ENCODE results near the gene ZC3H18. TPM values are rescaled to one million over a fixed set of nuclear protein-coding genes. Genes with fewer than 3 reads are reported as not detected.

The ZC3H18 gene
- total RNA-seq, 1 donor from 2014 or later, result 49.3 TPM

DNA sequence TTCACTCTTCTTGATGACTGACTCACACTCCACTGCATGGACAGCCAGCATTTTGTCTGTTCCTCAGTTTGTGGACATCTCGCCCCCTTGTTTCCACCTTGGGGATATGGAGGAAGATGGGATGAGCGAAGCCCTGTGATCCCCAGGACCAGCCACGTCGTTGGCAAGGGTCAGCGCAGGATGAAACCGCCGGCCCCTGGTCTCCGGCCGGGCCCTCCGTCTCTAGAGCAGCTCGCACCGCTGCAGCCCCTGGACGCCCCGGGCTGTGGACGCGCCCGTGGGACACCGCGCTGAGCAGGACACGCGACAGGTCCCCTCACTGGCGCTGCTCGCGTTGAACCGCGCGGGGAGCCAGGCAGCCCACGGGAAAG is 604 bp upstream of the ZC3H18 start:
- H3K27ac Mint-ChIP-seq (ENCODE audit: unreplicated experiment), result peak overlapping the region; percentile 52
- H3K36me3 Mint-ChIP-seq (ENCODE audit: low read depth, unreplicated experiment), result no peaks in the 10 kb centered on the region
- peak; percentile 15 for DNase-seq (ENCODE audit: low spot score)
- H3K4me1 Mint-ChIP-seq (ENCODE audit: unreplicated experiment), result peaks cover 14% of the 10 kb centered on the region
- H3K9me3 Mint-ChIP-seq (ENCODE audit: unreplicated experiment), result no peaks in the 10 kb centered on the region
- TF ChIP-seq, protein P1, sequence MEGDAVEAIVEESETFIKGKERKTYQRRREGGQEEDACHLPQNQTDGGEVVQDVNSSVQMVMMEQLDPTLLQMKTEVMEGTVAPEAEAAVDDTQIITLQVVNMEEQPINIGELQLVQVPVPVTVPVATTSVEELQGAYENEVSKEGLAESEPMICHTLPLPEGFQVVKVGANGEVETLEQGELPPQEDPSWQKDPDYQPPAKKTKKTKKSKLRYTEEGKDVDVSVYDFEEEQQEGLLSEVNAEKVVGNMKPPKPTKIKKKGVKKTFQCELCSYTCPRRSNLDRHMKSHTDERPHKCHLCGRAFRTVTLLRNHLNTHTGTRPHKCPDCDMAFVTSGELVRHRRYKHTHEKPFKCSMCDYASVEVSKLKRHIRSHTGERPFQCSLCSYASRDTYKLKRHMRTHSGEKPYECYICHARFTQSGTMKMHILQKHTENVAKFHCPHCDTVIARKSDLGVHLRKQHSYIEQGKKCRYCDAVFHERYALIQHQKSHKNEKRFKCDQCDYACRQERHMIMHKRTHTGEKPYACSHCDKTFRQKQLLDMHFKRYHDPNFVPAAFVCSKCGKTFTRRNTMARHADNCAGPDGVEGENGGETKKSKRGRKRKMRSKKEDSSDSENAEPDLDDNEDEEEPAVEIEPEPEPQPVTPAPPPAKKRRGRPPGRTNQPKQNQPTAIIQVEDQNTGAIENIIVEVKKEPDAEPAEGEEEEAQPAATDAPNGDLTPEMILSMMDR (IDR thresholded peaks at IDR 0.05; ENCODE audit: unreplicated experiment), result no peak
- peaks cover 8% of the 10 kb centered on the region for H3K27me3 Mint-ChIP-seq (ENCODE audit: unreplicated experiment)
- peak overlapping the region; percentile 89 for H3K4me3 Mint-ChIP-seq (ENCODE audit: unreplicated experiment)

DNA sequence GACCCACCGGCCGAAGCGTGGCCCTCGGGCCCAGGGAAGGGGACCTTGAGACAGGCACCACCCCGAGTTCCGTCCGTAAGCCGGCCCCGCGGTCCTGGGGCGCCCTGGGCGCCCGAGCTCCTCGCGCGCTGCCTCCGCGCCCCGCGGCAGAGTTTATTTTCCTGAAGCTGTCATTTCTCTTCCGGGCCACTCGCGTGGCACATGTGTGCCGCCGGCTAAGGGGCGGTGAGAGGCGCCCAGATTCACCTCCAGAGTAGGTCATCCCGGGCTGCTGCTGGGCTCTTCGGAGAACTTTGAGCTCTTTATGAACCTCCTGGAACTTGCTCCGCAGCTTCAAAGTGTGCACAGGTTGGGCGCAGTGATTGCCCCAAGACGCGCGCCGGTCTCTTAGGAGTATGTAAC is 489 bp downstream of the ZC3H18 start:
- TF ChIP-seq, protein P1 (IDR thresholded peaks at IDR 0.05; ENCODE audit: unreplicated experiment), result no peak
- Mint-ChIP-seq H3K4me3 (ENCODE audit: unreplicated experiment) (peak overlapping the region; percentile 95), H3K27ac (ENCODE audit: unreplicated experiment) (peak overlapping the region; percentile 61), H3K4me1 (ENCODE audit: unreplicated experiment) (peaks cover 14% of the 10 kb centered on the region), H3K9me3 (ENCODE audit: unreplicated experiment) (no peaks in the 10 kb centered on the region), H3K36me3 (ENCODE audit: low read depth, unreplicated experiment) (no peaks in the 10 kb centered on the region), H3K27me3 (ENCODE audit: unreplicated experiment) (peaks cover 8% of the 10 kb centered on the region)
- DNase-seq (ENCODE audit: low spot score), result peak; percentile 19

DNA sequence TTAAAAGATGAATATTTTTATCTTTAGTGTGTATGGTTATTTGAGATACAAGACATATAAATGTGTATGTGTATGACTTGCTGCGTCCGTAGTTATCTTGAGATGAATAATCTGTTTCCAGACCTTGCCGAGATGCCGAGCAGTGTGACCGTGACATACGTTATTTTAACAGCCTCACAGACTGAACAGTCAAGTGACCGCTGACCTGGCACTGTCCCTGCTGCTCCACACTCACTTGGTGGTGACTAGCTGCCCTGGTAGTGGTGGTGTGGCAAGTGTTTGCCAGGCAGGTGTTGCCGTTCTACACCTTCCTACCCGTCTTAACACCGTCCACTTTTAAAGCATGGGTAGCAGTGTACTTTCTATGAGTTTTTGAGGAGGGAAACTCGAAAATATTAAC is 5.0 kb downstream of the ZC3H18 start:
- Mint-ChIP-seq H3K4me3 (ENCODE audit: unreplicated experiment) (no peak overlapping the region), H3K27me3 (ENCODE audit: unreplicated experiment) (peaks cover 9% of the 10 kb centered on the region), H3K27ac (ENCODE audit: unreplicated experiment) (no peak overlapping the region), H3K36me3 (ENCODE audit: low read depth, unreplicated experiment) (peaks cover 22% of the 10 kb centered on the region), H3K9me3 (ENCODE audit: unreplicated experiment) (no peaks in the 10 kb centered on the region), H3K4me1 (ENCODE audit: unreplicated experiment) (peaks cover 10% of the 10 kb centered on the region)
- no peak for DNase-seq (ENCODE audit: low spot score)
- TF ChIP-seq, protein P1 (IDR thresholded peaks at IDR 0.05; ENCODE audit: unreplicated experiment), result no peak

DNA sequence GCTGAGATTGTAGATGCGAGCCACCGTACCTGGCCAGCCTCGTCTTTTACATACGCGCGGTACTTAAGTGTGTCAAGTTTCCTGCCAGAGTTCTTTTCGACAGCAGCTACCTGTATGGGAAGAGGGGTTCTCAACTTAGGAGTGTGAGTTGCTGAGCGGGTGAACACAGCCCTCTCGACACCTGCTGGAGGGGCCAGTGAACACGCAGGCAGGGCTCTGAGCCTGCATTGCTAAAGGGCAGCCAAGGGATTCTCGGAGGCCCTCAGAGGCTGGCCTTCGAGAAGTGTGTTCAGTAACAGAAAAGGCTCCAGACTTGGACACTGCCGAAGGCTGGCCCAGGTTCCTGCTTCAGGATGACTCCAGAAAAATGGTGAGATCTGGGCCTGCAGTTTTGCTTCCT is 6.1 kb downstream of the ZC3H18 start:
- no peak for DNase-seq (ENCODE audit: low spot score)
- Mint-ChIP-seq H3K4me3 (ENCODE audit: unreplicated experiment) (no peak overlapping the region), H3K36me3 (ENCODE audit: low read depth, unreplicated experiment) (peaks cover 29% of the 10 kb centered on the region), H3K27me3 (ENCODE audit: unreplicated experiment) (peaks cover 7% of the 10 kb centered on the region), H3K4me1 (ENCODE audit: unreplicated experiment) (peaks cover 5% of the 10 kb centered on the region), H3K9me3 (ENCODE audit: unreplicated experiment) (no peaks in the 10 kb centered on the region), H3K27ac (ENCODE audit: unreplicated experiment) (no peak overlapping the region)
- TF ChIP-seq, protein P1 (IDR thresholded peaks at IDR 0.05; ENCODE audit: unreplicated experiment), result no peak

DNA sequence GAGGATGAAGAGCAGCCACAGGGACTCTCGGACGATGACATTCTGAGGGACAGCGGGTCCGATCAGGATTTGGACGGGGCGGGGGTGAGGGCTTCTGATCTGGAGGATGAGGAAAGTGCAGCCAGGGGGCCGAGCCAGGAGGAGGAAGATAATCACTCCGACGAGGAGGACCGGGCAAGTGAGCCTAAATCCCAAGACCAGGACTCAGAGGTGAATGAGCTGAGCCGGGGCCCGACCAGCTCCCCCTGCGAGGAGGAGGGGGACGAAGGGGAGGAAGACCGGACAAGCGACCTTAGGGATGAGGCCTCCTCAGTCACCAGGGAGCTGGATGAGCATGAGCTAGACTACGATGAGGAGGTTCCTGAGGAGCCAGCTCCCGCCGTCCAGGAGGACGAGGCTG is 7.0 kb downstream of the ZC3H18 start:
- Mint-ChIP-seq H3K36me3 (ENCODE audit: low read depth, unreplicated experiment) (peaks cover 29% of the 10 kb centered on the region), H3K27me3 (ENCODE audit: unreplicated experiment) (peaks cover 2% of the 10 kb centered on the region), H3K4me1 (ENCODE audit: unreplicated experiment) (no peaks in the 10 kb centered on the region), H3K4me3 (ENCODE audit: unreplicated experiment) (no peak overlapping the region), H3K27ac (ENCODE audit: unreplicated experiment) (peak overlapping the region; percentile 9), H3K9me3 (ENCODE audit: unreplicated experiment) (no peaks in the 10 kb centered on the region)
- TF ChIP-seq, protein P1 (IDR thresholded peaks at IDR 0.05; ENCODE audit: unreplicated experiment), result no peak
- no peak for DNase-seq (ENCODE audit: low spot score)

Measured in endothelial cell (in vitro differentiated cells).